SK-MEL-5 (cell line): Measurements from ENCODE around the gene TF. TPM values are rescaled to one million over a fixed set of nuclear protein-coding genes. Genes with fewer than 3 reads are reported as not detected.
"Not testable (repeated sequence)": the region's sequence is repeated elsewhere in the genome, so short reads cannot be mapped to it uniquely, and the experiment has no call there.

Source experiments
- DNase-seq: peaks from one replicate; pipeline ENCODE4 v3.0.0-alpha.2; 2016; ENCODE audit warnings: low read depth, low spot score
- in situ Hi-C: cut with HindIII; loops from 2 replicates; pipeline ENCODE4 v1.10.0; 2016; ENCODE audit warnings: low sequenced_read_pairs, high pct_unique_total_duplicates, low pct_unique_long_range_greater_than_20kb
- polyA plus RNA-seq, 2 experiments: library from polyadenylated mRNA; depleted of rRNA; stranded (reverse); fragments of >200 nt; gene quantifications; 2 replicates each; pipeline ENCODE4 v1.2.3, GENCODE V29; 2015
- total RNA-seq: library from RNA; depleted of rRNA; stranded (reverse); fragments of >200 nt; shearing (Covaris generic); gene quantifications from 2 replicates; pipeline ENCODE4 v1.2.3, GENCODE V29; 2014; rRNA removed

The TF gene
- total RNA-seq = 0.34 and 0.59 TPM in 2 replicates
- polyA plus RNA-seq (2015; cell fraction: cytosol; rRNA removed) = 0.01 and 1.6 TPM in 2 replicates
- 0.01 TPM in 1 of 2 replicates, not detected in the other for polyA plus RNA-seq (2015; cell fraction: nucleus; rRNA removed)

GRCh38 chr3:133745981-133746711 is at the start of gene TF:
Gene TF (plus strand): TSS chr3:133746393. CDS start chr3:133746441, 48 bp downstream.
- no peak for DNase-seq
- in situ Hi-C loops = no loop called here

GRCh38 chr3:133697960-133698359 is 48.2 kb upstream of the TF start:
- in situ Hi-C loops = no loop called here
- DNase-seq = no peak

GRCh38 chr3:133699467-133699866 is 46.7 kb upstream of the TF start:
- in situ Hi-C loops = no loop called here
- no peak for DNase-seq

GRCh38 chr3:133699903-133700302 is 46.3 kb upstream of the TF start:
- in situ Hi-C loops = no loop called here
- no peak for DNase-seq

- DNase-seq = no peak
- in situ Hi-C loops = no loop called here
Measured at GRCh38 chr3:133700351-133700750, 45.8 kb upstream of the TF start.

- in situ Hi-C loops = no loop called here
Measured at GRCh38 chr3:133701435-133702358, 44.5 kb upstream of the TF start.

GRCh38 chr3:133703915-133704314 is 42.3 kb upstream of the TF start:
- in situ Hi-C loops = no loop called here

More at GRCh38 chr3:133701435-133702358, 44.5 kb upstream of the TF start:
- no peak for DNase-seq

GRCh38 chr3:133706033-133706432 is 40.2 kb upstream of the TF start:
- no peak for DNase-seq
- in situ Hi-C loops = no loop called here

More at GRCh38 chr3:133703915-133704314, 42.3 kb upstream of the TF start:
- DNase-seq = no peak

- in situ Hi-C loops = no loop called here
- no peak for DNase-seq
Measured at GRCh38 chr3:133709139-133709750, 36.9 kb upstream of the TF start.

GRCh38 chr3:133711013-133711412 is 35.2 kb upstream of the TF start:
- in situ Hi-C loops = no loop called here
- no peak for DNase-seq

- peak; percentile 9 for DNase-seq
- in situ Hi-C loops = no loop called here
Measured at GRCh38 chr3:133712017-133712416, 34.2 kb upstream of the TF start.

GRCh38 chr3:133713347-133713746 is 32.8 kb upstream of the TF start:
- in situ Hi-C loops = no loop called here
- no peak for DNase-seq

- in situ Hi-C loops = no loop called here
- DNase-seq = peak; percentile 52
Measured at GRCh38 chr3:133717424-133717823, 28.8 kb upstream of the TF start.

- no peak for DNase-seq
- in situ Hi-C loops = no loop called here
Measured at GRCh38 chr3:133722935-133723334, 23.3 kb upstream of the TF start.

GRCh38 chr3:133730993-133731392 is 15.2 kb upstream of the TF start:
- in situ Hi-C loops = no loop called here
- no peak for DNase-seq

- in situ Hi-C loops = not testable (repeated sequence)
Measured at GRCh38 chr3:133732231-133732630, 14.0 kb upstream of the TF start.

GRCh38 chr3:133733226-133733625 is 13.0 kb upstream of the TF start:
- in situ Hi-C loops = no loop called here
- DNase-seq = no peak

More at GRCh38 chr3:133732231-133732630, 14.0 kb upstream of the TF start:
- not testable (repeated sequence) for DNase-seq

- in situ Hi-C loops = no loop called here
- DNase-seq = no peak
Measured at GRCh38 chr3:133734305-133734704, 11.9 kb upstream of the TF start.
